Stimulated activated CD4-positive, alpha-beta T cell treated with anti-CD3 and anti-CD28 coated beads, Interleukin-2, amount 100 ng/mL, for 48 hours (primary cell): Measurements from ENCODE around the gene SOCS4.
"Not testable (repeated sequence)": the region's sequence is repeated elsewhere in the genome, so short reads cannot be mapped to it uniquely, and the experiment has no call there.

ENCODE experiments used
- DNase-seq, 2 donors: peaks; one replicate each; pipeline ENCODE4 v3.0.0-alpha.2; 2020

The SOCS4 gene

GRCh38 chr14:55052269-55052930, 25.4 kb downstream of the SOCS4 start:
- no peak for DNase-seq

- no peak for DNase-seq
Measured at GRCh38 chr14:55053018-55053417, 26.0 kb downstream of the SOCS4 start.

- DNase-seq = no peak
Measured at GRCh38 chr14:55053500-55053899, 26.5 kb downstream of the SOCS4 start.

- DNase-seq = no peak
Measured at GRCh38 chr14:55054098-55054497, 27.1 kb downstream of the SOCS4 start.

GRCh38 chr14:55057919-55058318, 30.9 kb downstream of the SOCS4 start:
- no peak for DNase-seq

- no peak for DNase-seq
Measured at GRCh38 chr14:55059333-55059732, 32.3 kb downstream of the SOCS4 start.

GRCh38 chr14:55062517-55063351, 35.7 kb downstream of the SOCS4 start:
- DNase-seq = no peak

- DNase-seq = not testable (repeated sequence)
Measured at GRCh38 chr14:55064896-55065295, 37.9 kb downstream of the SOCS4 start.

- DNase-seq = no peak
Measured at GRCh38 chr14:55065411-55065810, 38.4 kb downstream of the SOCS4 start.

- DNase-seq = no peak
Measured at GRCh38 chr14:55066223-55066622, 39.2 kb downstream of the SOCS4 start.

GRCh38 chr14:55070981-55071411, 44.0 kb downstream of the SOCS4 start:
- DNase-seq = no peak

GRCh38 chr14:55071870-55072640, 45.0 kb downstream of the SOCS4 start:
- peak in 1 of 2 donors; percentile 15 for DNase-seq

- no peak for DNase-seq
Measured at GRCh38 chr14:55073856-55074255, 46.8 kb downstream of the SOCS4 start.

- no peak for DNase-seq
Measured at GRCh38 chr14:55074662-55075061, 47.6 kb downstream of the SOCS4 start.

- no peak for DNase-seq
Measured at GRCh38 chr14:55075628-55076175, 48.7 kb downstream of the SOCS4 start.

GRCh38 chr14:55077170-55078151, 50.4 kb downstream of the SOCS4 start:
- DNase-seq = no peak

GRCh38 chr14:55079961-55080360, 52.9 kb downstream of the SOCS4 start:
- not testable (repeated sequence) for DNase-seq

- DNase-seq = no peak
Measured at GRCh38 chr14:55084401-55085059, 57.5 kb downstream of the SOCS4 start.

- no peak for DNase-seq
Measured at GRCh38 chr14:55085060-55085660, 58.1 kb downstream of the SOCS4 start.

GRCh38 chr14:55086938-55087337, 59.9 kb downstream of the SOCS4 start:
- no peak for DNase-seq

GRCh38 chr14:55088356-55088755, 61.3 kb downstream of the SOCS4 start:
- no peak for DNase-seq
